DND-41 (cell line): ENCODE results near the gene BSND.

Source experiments
- ATAC-seq: fragments of 200-7000 bp; cut with Tn5 transposase; 3 replicates; pipeline ENCODE4 v1.9.1; 2021; ENCODE audit warnings: low read depth; ENCODE audit not compliant: insufficient read depth
- DNase-seq: peaks from one replicate; pipeline ENCODE4 v3.0.0-alpha.2; 2020
- H2AFZ ChIP-seq: 2 replicates; pipeline ENCODE4 v1.6.0; 2012; ENCODE audit warnings: low read depth, low read length
- H3K27ac ChIP-seq: 2 replicates; pipeline ENCODE4 v1.5.1; 2012; ENCODE audit warnings: low read length, inconsistent platforms
- H3K27me3 ChIP-seq: fragments of 200-600 bp; sonication (generic); 2 replicates; pipeline ENCODE4 v1.6.0; 2012; ENCODE audit warnings: low read length, mild to moderate bottlenecking, inconsistent platforms; ENCODE audit not compliant: insufficient read depth, poor library complexity
- H3K36me3 ChIP-seq: 2 replicates; pipeline ENCODE4 v1.5.1; 2012; ENCODE audit warnings: low read length, inconsistent platforms; ENCODE audit not compliant: insufficient read depth
- H3K4me1 ChIP-seq: 2 replicates; pipeline ENCODE4 v1.5.1; 2012; ENCODE audit warnings: mild to moderate bottlenecking, low read length; ENCODE audit not compliant: insufficient read depth
- H3K4me2 ChIP-seq: 2 replicates; pipeline ENCODE4 v1.6.0; 2012; ENCODE audit warnings: mild to moderate bottlenecking, moderate library complexity, low read length, inconsistent platforms; ENCODE audit not compliant: insufficient read depth
- H3K4me3 ChIP-seq, 2 experiments: fragments of 200-600 bp in 1 of 2; shearing (Covaris generic) in 1 of 2; 2 replicates each; pipeline ENCODE4 v1.5.1; 2012 to 2016; ENCODE audit warnings: inconsistent platforms in 2 of 2, low read length in 2 of 2, mild to moderate bottlenecking in 2 of 2, low read depth in 1 of 2, moderate library complexity in 1 of 2
- H3K79me2 ChIP-seq: 2 replicates; pipeline ENCODE4 v1.6.0; 2012; ENCODE audit warnings: low read length, inconsistent platforms; ENCODE audit not compliant: insufficient read depth
- H3K9ac ChIP-seq: 2 replicates; pipeline ENCODE4 v1.6.0; 2012; ENCODE audit warnings: low read depth, mild to moderate bottlenecking, inconsistent platforms, low read length, moderate library complexity
- H3K9me3 ChIP-seq: 2 replicates; pipeline ENCODE4 v1.5.1; 2012; ENCODE audit warnings: low read length, moderate library complexity, mild to moderate bottlenecking, inconsistent platforms; ENCODE audit not compliant: insufficient read depth, severe bottlenecking
- H4K20me1 ChIP-seq: 2 replicates; pipeline ENCODE4 v1.6.0; 2012; ENCODE audit warnings: low read length; ENCODE audit not compliant: insufficient read depth
- CTCF ChIP-seq: IDR thresholded peaks from 2 replicates; pipeline ENCODE4 v1.5.1; 2012; ENCODE audit warnings: borderline replicate concordance, low read length, moderate library complexity, mild to moderate bottlenecking; ENCODE audit not compliant: poor library complexity, severe bottlenecking; ENCODE audit errors: extremely low read depth
- EZH2 ChIP-seq: IDR thresholded peaks from 3 replicates; pipeline ENCODE4 v1.6.1; 2012; ENCODE audit warnings: borderline replicate concordance, low read depth, mild to moderate bottlenecking, moderate library complexity, low read length, inconsistent platforms; ENCODE audit not compliant: severe bottlenecking

The BSND gene

GRCh38 chr1:54969879-54970278 lies 28.9 kb upstream of the BSND start:
- no peak for TF ChIP-seq CTCF
- TF ChIP-seq EZH2 = no peak
- Histone ChIP-seq H3K27ac (no peak overlapping the region), H3K36me3 (no peaks in the 10 kb centered on the region), H3K4me1 (0 out of 2 replicates have a peak, but pooled peaks cover 4% of the 10 kb centered on the region), H3K27me3 (peaks cover 13% of the 10 kb centered on the region), H4K20me1 (no peaks in the 10 kb centered on the region), H3K9ac (no peak overlapping the region), H2AFZ (no peak overlapping the region), H3K4me2 (no peak overlapping the region), H3K4me3 (no peak overlapping the region), H3K79me2 (no peaks in the 10 kb centered on the region), H3K9me3 (no peaks in the 10 kb centered on the region)
- no peak for DNase-seq
- ATAC-seq = no peak

- H3K9ac ChIP-seq = no peak overlapping the region
- no peaks in the 10 kb centered on the region for H3K4me1 ChIP-seq
- H3K9me3 ChIP-seq = no peaks in the 10 kb centered on the region
- TF ChIP-seq CTCF (no peak), EZH2 (no peak)
- DNase-seq (no peak), ATAC-seq (no peak)
- peaks cover 13% of the 10 kb centered on the region for H3K27me3 ChIP-seq
- H3K79me2 ChIP-seq = no peaks in the 10 kb centered on the region
- H3K4me2 ChIP-seq = no peak overlapping the region
- H4K20me1 ChIP-seq = no peaks in the 10 kb centered on the region
- H3K4me3 ChIP-seq = no peak overlapping the region
- H3K27ac ChIP-seq = no peak overlapping the region
- no peaks in the 10 kb centered on the region for H3K36me3 ChIP-seq
- H2AFZ ChIP-seq = no peak overlapping the region
These were observed 27.8 kb upstream of the BSND start for GRCh38 chr1:54970901-54971300.

GRCh38 chr1:54971317-54971791 lies 27.4 kb upstream of the BSND start:
- H3K4me2 ChIP-seq = no peak overlapping the region

More at GRCh38 chr1:54971317-54971791, 27.4 kb upstream of the BSND start:
- H3K9ac ChIP-seq = no peak overlapping the region
- no peaks in the 10 kb centered on the region for H4K20me1 ChIP-seq
- no peaks in the 10 kb centered on the region for H3K4me1 ChIP-seq
- no peaks in the 10 kb centered on the region for H3K9me3 ChIP-seq
- H3K79me2 ChIP-seq = no peaks in the 10 kb centered on the region
- peaks cover 13% of the 10 kb centered on the region for H3K27me3 ChIP-seq
- no peak overlapping the region for H3K4me3 ChIP-seq
- ATAC-seq (no peak), DNase-seq (no peak)
- no peak overlapping the region for H2AFZ ChIP-seq
- no peak overlapping the region for H3K27ac ChIP-seq
- no peaks in the 10 kb centered on the region for H3K36me3 ChIP-seq
- TF ChIP-seq CTCF = no peak
- TF ChIP-seq EZH2 = no peak
